WTC11 (cell line): ENCODE measurements around the gene TMEM80. TPM values are rescaled to one million over a fixed set of nuclear protein-coding genes. Genes with fewer than 3 reads are reported as not detected.
"Not testable (repeated sequence)": the region's sequence is repeated elsewhere in the genome, so short reads cannot be mapped to it uniquely, and the experiment has no call there.

ENCODE experiments used
- ATAC-seq: fragments of 200-7000 bp; cut with Tn5 transposase; 2 replicates; pipeline ENCODE4 v1.10.0; 2021; ENCODE audit warnings: mild to moderate bottlenecking, moderate library complexity
- CTCF ChIA-PET: fragments of 300-600 bp; sonication (Branson Sonifier 250); formaldehyde crosslinking; loops from one replicate; lab custom pipeline; 2021; ENCODE audit warnings: antibody characterized with exemption; lab: Charles Lee
- POLR2A ChIA-PET: fragments of 350-600 bp; sonication (Branson Sonifier 250); formaldehyde crosslinking; loops from one replicate; lab custom pipeline; 2021; ENCODE audit warnings: antibody characterized with exemption; lab: Charles Lee
- DNase-seq: peaks from one replicate; pipeline ENCODE4 v3.0.0; 2021; ENCODE audit warnings: low spot score
- H3K27ac Mint-ChIP-seq: 2 replicates; pipeline ENCODE4 v1.8.0; 2021; ENCODE audit warnings: mixed read lengths
- H3K27me3 Mint-ChIP-seq: 2 replicates; pipeline ENCODE4 v1.8.0; 2021; ENCODE audit warnings: low read depth, mild to moderate bottlenecking, moderate library complexity, mixed read lengths
- H3K36me3 Mint-ChIP-seq: 2 replicates; pipeline ENCODE4 v1.8.0; 2021; ENCODE audit warnings: mixed read lengths
- H3K4me1 Mint-ChIP-seq: 2 replicates; pipeline ENCODE4 v1.8.0; 2022; ENCODE audit warnings: mixed read lengths
- H3K4me3 Mint-ChIP-seq: 2 replicates; pipeline ENCODE4 v1.8.0; 2021; ENCODE audit warnings: mild to moderate bottlenecking, moderate library complexity, mixed read lengths
- H3K9me3 Mint-ChIP-seq: 2 replicates; pipeline ENCODE4 v1.8.0; 2021; ENCODE audit warnings: mixed read lengths
- ARID4B ChIP-seq: sonication (generic); formaldehyde crosslinking; IDR thresholded peaks from 2 replicates; pipeline ENCODE4 v1.8.0; 2023; ENCODE audit warnings: missing genetic modification reagents, mild to moderate bottlenecking, borderline replicate concordance
- ATF1 ChIP-seq: sonication (generic); formaldehyde crosslinking; IDR thresholded peaks from 2 replicates; pipeline ENCODE4 v1.8.1; 2023; ENCODE audit warnings: mild to moderate bottlenecking, moderate library complexity, missing genetic modification reagents
- CREB1 ChIP-seq: sonication (generic); formaldehyde crosslinking; IDR thresholded peaks from 2 replicates; pipeline ENCODE4 v1.8.0; 2023; ENCODE audit warnings: mild to moderate bottlenecking, missing genetic modification reagents
- CREM ChIP-seq: sonication (generic); formaldehyde crosslinking; IDR thresholded peaks from 2 replicates; pipeline ENCODE4 v1.8.1; 2022; ENCODE audit warnings: mild to moderate bottlenecking, missing genetic modification reagents, moderate library complexity
- EMX1 ChIP-seq: fragments of 250-450 bp; sonication (Bioruptor Pico); IDR thresholded peaks from 2 replicates; pipeline ENCODE4 v1.8.0; 2021; ENCODE audit warnings: mild to moderate bottlenecking
- ERG ChIP-seq: fragments of 250-450 bp; sonication (Bioruptor Pico); IDR thresholded peaks from 2 replicates; pipeline ENCODE4 v1.8.0; 2021; ENCODE audit warnings: mild to moderate bottlenecking
- FOXJ3 ChIP-seq: sonication (generic); formaldehyde crosslinking; IDR thresholded peaks from 2 replicates; pipeline ENCODE4 v1.9.0; 2021; ENCODE audit warnings: missing genetic modification reagents, mild to moderate bottlenecking, borderline replicate concordance
- FOXP1 ChIP-seq: sonication (generic); formaldehyde crosslinking; IDR thresholded peaks from 2 replicates; pipeline ENCODE4 v1.8.0; 2022; ENCODE audit warnings: missing genetic modification reagents, mild to moderate bottlenecking, moderate library complexity, borderline replicate concordance
- MLX ChIP-seq: sonication (generic); formaldehyde crosslinking; IDR thresholded peaks from 2 replicates; pipeline ENCODE4 v1.8.1; 2023; ENCODE audit warnings: mild to moderate bottlenecking, missing genetic modification reagents, moderate library complexity
- MXD4 ChIP-seq: fragments of 250-450 bp; sonication (Bioruptor Pico); IDR thresholded peaks from 2 replicates; pipeline ENCODE4 v1.8.0; 2021; ENCODE audit warnings: mild to moderate bottlenecking, moderate library complexity, borderline replicate concordance
- NFATC4 ChIP-seq: fragments of 250-450 bp; sonication (Bioruptor Pico); IDR thresholded peaks from 2 replicates; pipeline ENCODE4 v1.9.0; 2021; ENCODE audit warnings: mild to moderate bottlenecking
- NR1H2 ChIP-seq: sonication (generic); formaldehyde crosslinking; IDR thresholded peaks from 2 replicates; pipeline ENCODE4 v1.9.0; 2021; ENCODE audit warnings: mild to moderate bottlenecking, moderate library complexity, missing genetic modification reagents
- RELA ChIP-seq: sonication (generic); formaldehyde crosslinking; IDR thresholded peaks from 2 replicates; pipeline ENCODE4 v1.8.1; 2022; ENCODE audit warnings: missing genetic modification reagents, mild to moderate bottlenecking, borderline replicate concordance
- SP1 ChIP-seq: sonication (generic); formaldehyde crosslinking; conservative IDR thresholded peaks from 2 replicates; pipeline ENCODE4 v1.8.1; 2022; ENCODE audit warnings: missing genetic modification reagents
- STAT6 ChIP-seq: sonication (generic); formaldehyde crosslinking; conservative IDR thresholded peaks from 2 replicates; pipeline ENCODE4 v1.8.1; 2023; ENCODE audit warnings: mild to moderate bottlenecking, low read depth, missing genetic modification reagents, moderate library complexity
- TP53 ChIP-seq: sonication (generic); formaldehyde crosslinking; IDR thresholded peaks from 2 replicates; pipeline ENCODE4 v1.8.1; 2023; ENCODE audit warnings: mild to moderate bottlenecking, missing genetic modification reagents
- USF1 ChIP-seq: sonication (generic); formaldehyde crosslinking; IDR thresholded peaks from 2 replicates; pipeline ENCODE4 v1.8.0; 2022; ENCODE audit warnings: mild to moderate bottlenecking, missing genetic modification reagents
- ZBTB21 ChIP-seq: sonication (generic); formaldehyde crosslinking; IDR thresholded peaks from 2 replicates; pipeline ENCODE4 v1.8.1; 2023; ENCODE audit warnings: mild to moderate bottlenecking, missing genetic modification reagents, borderline replicate concordance
- ZNF121 ChIP-seq: sonication (generic); formaldehyde crosslinking; IDR thresholded peaks from 2 replicates; pipeline ENCODE4 v1.8.0; 2023; ENCODE audit warnings: missing genetic modification reagents
- ZNF138 ChIP-seq: sonication (generic); formaldehyde crosslinking; conservative IDR thresholded peaks from 2 replicates; pipeline ENCODE4 v1.8.1; 2022; ENCODE audit warnings: mild to moderate bottlenecking, moderate library complexity, missing genetic modification reagents
- ZNF219 ChIP-seq: sonication (generic); formaldehyde crosslinking; IDR thresholded peaks from 2 replicates; pipeline ENCODE4 v1.8.0; 2023; ENCODE audit warnings: missing genetic modification reagents, mild to moderate bottlenecking, borderline replicate concordance
- ZNF512 ChIP-seq: sonication (generic); formaldehyde crosslinking; IDR thresholded peaks from 2 replicates; pipeline ENCODE4 v1.8.1; 2022; ENCODE audit warnings: missing genetic modification reagents, borderline replicate concordance
- total RNA-seq: library from RNA; stranded (reverse); gene quantifications from 3 replicates; pipeline ENCODE4 v1.2.3, GENCODE V29; 2021

The TMEM80 gene
- total RNA-seq, 1 experiment from 2014 or later = 23.4 TPM

- no peak overlapping the region for H3K4me3 Mint-ChIP-seq
- ATAC-seq = no peak
- H3K36me3 Mint-ChIP-seq = peaks cover 12% of the 10 kb centered on the region
- H3K27me3 Mint-ChIP-seq = no peaks in the 10 kb centered on the region
- H3K4me1 Mint-ChIP-seq = 0 out of 2 replicates have a peak, but pooled peaks cover 2% of the 10 kb centered on the region
- H3K9me3 Mint-ChIP-seq = no peaks in the 10 kb centered on the region
- ChIA-PET POLR2A (interaction anchor here (0.7 kb wide), 1 partner anchor 140 kb away, joined by 4 read pairs; no protein-coding TSS in a partner anchor), CTCF (interaction anchor here (1.8 kb wide), 1 partner anchor 92 kb away, joined by 5 read pairs; no protein-coding TSS in a partner anchor)
- DNase-seq = no peak
- TF ChIP-seq ATF1 (CRISPR knock-in tag) (no peak), RELA (CRISPR knock-in tag) (no peak), ARID4B (CRISPR knock-in tag) (no peak), FOXP1 (CRISPR knock-in tag) (no peak), ZNF219 (no peak), ZBTB21 (CRISPR knock-in tag) (no peak), USF1 (CRISPR knock-in tag) (no peak), TP53 (no peak), FOXJ3 (no peak), EMX1 (CRISPR knock-in tag) (no peak), MXD4 (CRISPR knock-in tag) (no peak), CREB1 (CRISPR knock-in tag) (no peak), STAT6 (CRISPR knock-in tag) (no peak)
- no peak overlapping the region for H3K27ac Mint-ChIP-seq
Measured at GRCh38 chr11:646214-646613, 49.4 kb upstream of the TMEM80 start.

GRCh38 chr11:647672-648158, 47.9 kb upstream of the TMEM80 start:
- H3K27me3 Mint-ChIP-seq, H3K9me3 Mint-ChIP-seq, H3K4me3 Mint-ChIP-seq, H3K4me1 Mint-ChIP-seq, CTCF ChIA-PET, POLR2A ChIA-PET, ATAC-seq, DNase-seq: not testable (repeated sequence)
- Mint-ChIP-seq H3K36me3 (peaks cover 26% of the 10 kb centered on the region), H3K27ac (peak overlapping the region; percentile 80; the same call in 1 of the 2 replicates)

GRCh38 chr11:650482-650881, 45.1 kb upstream of the TMEM80 start:
- H3K9me3 Mint-ChIP-seq = no peaks in the 10 kb centered on the region
- ATAC-seq = no peak
- CTCF ChIA-PET = no interaction called here
- peaks cover 34% of the 10 kb centered on the region for H3K36me3 Mint-ChIP-seq
- DNase-seq = no peak
- no peak overlapping the region for H3K4me3 Mint-ChIP-seq
- H3K4me1 Mint-ChIP-seq = 0 out of 2 replicates have a peak, but pooled peaks cover 2% of the 10 kb centered on the region
- no peaks in the 10 kb centered on the region for H3K27me3 Mint-ChIP-seq
- H3K27ac Mint-ChIP-seq = no peak overlapping the region
- POLR2A ChIA-PET = no interaction called here
- TF ChIP-seq ZNF121 (CRISPR knock-in tag) (no peak), NFATC4 (CRISPR knock-in tag) (no peak), ERG (CRISPR knock-in tag) (no peak), RELA (CRISPR knock-in tag) (no peak), CREM (CRISPR knock-in tag) (no peak), ZNF512 (CRISPR knock-in tag) (no peak), MLX (CRISPR knock-in tag) (no peak), ZNF138 (CRISPR knock-in tag) (no peak), SP1 (CRISPR knock-in tag) (no peak), NR1H2 (CRISPR knock-in tag) (no peak)
